IMR-90 (cell line): ENCODE results near the gene MAN2C1. TPM values are rescaled to one million over a fixed set of nuclear protein-coding genes. Genes with fewer than 3 reads are reported as not detected.

Experiments used
- ATAC-seq: fragments of 200-7000 bp; cut with Tn5 transposase; 2 replicates; pipeline ENCODE4 v1.9.1; 2020; ENCODE audit warnings: low read depth, mild to moderate bottlenecking, moderate library complexity
- BruUV-seq: library from RNA; stranded (reverse); fragments of 400-500 nt; replicated peaks from 2 replicates; lab custom pipeline; 2021; lab: Mats Ljungman, UMichigan
- CTCF ChIA-PET: fragments of 300-600 bp; formaldehyde crosslinking; extraction: SDS; loops from one replicate; lab custom pipeline; 2021; ENCODE audit warnings: antibody characterized with exemption; lab: Yijun Ruan, JAX
- POLR2A ChIA-PET: fragments of 300-600 bp; sonication (Branson Sonifier 250); formaldehyde crosslinking; loops from one replicate; lab custom pipeline; 2022; ENCODE audit warnings: antibody characterized with exemption; ENCODE audit not compliant: unreplicated experiment; lab: Charles Lee
- DNase-seq: peaks from one replicate; pipeline ENCODE4 v3.0.0; 2013
- H2AFZ ChIP-seq: replicated peaks from 2 replicates; pipeline ENCODE3; 2013; ENCODE audit warnings: low read length, mild to moderate bottlenecking; ENCODE audit not compliant: poor library complexity
- H2AK5ac ChIP-seq: 2 replicates; pipeline ENCODE4 v1.6.1; 2013; ENCODE audit warnings: low read depth, low read length, inconsistent platforms
- H2AK9ac ChIP-seq: replicated peaks from 2 replicates; pipeline ENCODE3; 2013; ENCODE audit warnings: mild to moderate bottlenecking, low read depth, low read length, moderate library complexity; ENCODE audit not compliant: poor library complexity
- H2BK120ac ChIP-seq: 2 replicates; pipeline ENCODE4 v1.6.1; 2013; ENCODE audit warnings: low read depth, low read length, inconsistent platforms
- H2BK15ac ChIP-seq: 3 replicates; pipeline ENCODE4 v1.6.1; 2013; ENCODE audit warnings: low read depth, low read length, inconsistent platforms
- H2BK20ac ChIP-seq: 2 replicates; pipeline ENCODE4 v1.6.1; 2013; ENCODE audit warnings: low read depth, mild to moderate bottlenecking, inconsistent platforms, low read length, moderate library complexity
- H2BK5ac ChIP-seq: 2 replicates; pipeline ENCODE4 v1.6.1; 2013; ENCODE audit warnings: mild to moderate bottlenecking, low read depth, low read length, inconsistent platforms; ENCODE audit not compliant: poor library complexity, severe bottlenecking
- H3K14ac ChIP-seq: replicated peaks from 2 replicates; pipeline ENCODE4 v1.6.1; 2013; ENCODE audit warnings: low read depth, low read length, inconsistent platforms
- H3K18ac ChIP-seq: 2 replicates; pipeline ENCODE4 v1.6.1; 2013; ENCODE audit warnings: low read depth, low read length, control low read depth
- H3K23ac ChIP-seq: 2 replicates; pipeline ENCODE4 v1.6.1; 2013; ENCODE audit warnings: low read depth, low read length, inconsistent platforms
- H3K27ac ChIP-seq: 2 replicates; pipeline ENCODE4 v1.5.1; 2013; ENCODE audit warnings: mild to moderate bottlenecking, control low read depth, low read length; ENCODE audit not compliant: insufficient read depth
- H3K27me3 ChIP-seq: 2 replicates; pipeline ENCODE4 v1.6.1; 2013; ENCODE audit warnings: low read length; ENCODE audit not compliant: control insufficient read depth, insufficient read depth
- H3K36me3 ChIP-seq: 2 replicates; pipeline ENCODE4 v1.6.1; 2013; ENCODE audit warnings: low read length, mixed read lengths; ENCODE audit not compliant: control insufficient read depth, insufficient read depth
- H3K4ac ChIP-seq: 2 replicates; pipeline ENCODE4 v1.6.1; 2013; ENCODE audit warnings: low read depth, low read length, inconsistent platforms
- H3K4me1 ChIP-seq: 2 replicates; pipeline ENCODE4 v1.6.1; 2013; ENCODE audit warnings: low read length, mixed read lengths; ENCODE audit not compliant: control insufficient read depth, insufficient read depth
- H3K4me2 ChIP-seq: 2 replicates; pipeline ENCODE4 v1.6.1; 2013; ENCODE audit warnings: low read depth, mild to moderate bottlenecking, control low read depth, low read length, moderate library complexity
- H3K4me3 ChIP-seq: 2 replicates; pipeline ENCODE4 v1.5.1; 2013; ENCODE audit warnings: low read depth, mild to moderate bottlenecking, control low read depth, low read length, moderate library complexity; ENCODE audit not compliant: insufficient read depth
- H3K56ac ChIP-seq: 2 replicates; pipeline ENCODE4 v1.6.1; 2013; ENCODE audit warnings: low read length, inconsistent platforms; ENCODE audit not compliant: insufficient read depth; ENCODE audit errors: extremely low read depth
- H3K79me1 ChIP-seq, 2 experiments: 2 replicates each; pipeline ENCODE4 v1.6.1; 2013; ENCODE audit warnings: low read length in 2 of 2, inconsistent platforms in 1 of 2, low read depth in 1 of 2
- H3K9ac ChIP-seq: 2 replicates; pipeline ENCODE4 v1.6.1; 2013; ENCODE audit warnings: low read depth, low read length, control low read depth
- H3K9me1 ChIP-seq: 2 replicates; pipeline ENCODE4 v1.6.1; 2013; ENCODE audit warnings: low read length, inconsistent platforms; ENCODE audit not compliant: insufficient read depth
- H3K9me3 ChIP-seq: 2 replicates; pipeline ENCODE4 v1.6.1; 2013; ENCODE audit warnings: low read length; ENCODE audit not compliant: control insufficient read depth, insufficient read depth
- H4K20me1 ChIP-seq: 2 replicates; pipeline ENCODE4 v1.6.1; 2013; ENCODE audit warnings: low read length, inconsistent platforms; ENCODE audit not compliant: insufficient read depth
- H4K5ac ChIP-seq: 2 replicates; pipeline ENCODE4 v1.6.1; 2013; ENCODE audit warnings: mild to moderate bottlenecking, low read depth, low read length, control low read depth
- H4K8ac ChIP-seq, 2 experiments: 2 replicates each; pipeline ENCODE4 v1.6.1; 2013; ENCODE audit warnings: low read depth in 2 of 2, low read length in 2 of 2, control low read depth in 1 of 2, inconsistent platforms in 1 of 2
- H4K91ac ChIP-seq: 2 replicates; pipeline ENCODE4 v1.6.1; 2013; ENCODE audit warnings: low read depth, low read length, inconsistent platforms; ENCODE audit not compliant: insufficient read depth
- BHLHE40 ChIP-seq: fragments of 150-350 bp; IDR thresholded peaks from 2 replicates; pipeline ENCODE4 v1.6.1; 2016; ENCODE audit warnings: mild to moderate bottlenecking, low read depth, low read length
- CEBPB ChIP-seq: IDR thresholded peaks from 2 replicates; pipeline ENCODE4 v1.6.1; 2012; ENCODE audit warnings: low read depth, low read length, improper control_type of control experiment
- CHD1 ChIP-seq: IDR thresholded peaks from 2 replicates; pipeline ENCODE4 v1.6.1; 2012; ENCODE audit warnings: low read depth, low read length, improper control_type of control experiment
- FOS ChIP-seq: fragments of 150-350 bp; IDR thresholded peaks from 2 replicates; pipeline ENCODE4 v1.6.1; 2016; ENCODE audit warnings: low read depth, low read length
- MAFK ChIP-seq: IDR thresholded peaks from 2 replicates; pipeline ENCODE4 v1.6.1; 2012; ENCODE audit warnings: low read depth, low read length, improper control_type of control experiment
- MAZ ChIP-seq: IDR thresholded peaks from 2 replicates; pipeline ENCODE4 v1.6.1; 2012; ENCODE audit warnings: low read depth, mild to moderate bottlenecking, low read length, improper control_type of control experiment, moderate library complexity, borderline replicate concordance
- MXI1 ChIP-seq: IDR thresholded peaks from 2 replicates; pipeline ENCODE4 v1.6.1; 2012; ENCODE audit warnings: low read depth, mild to moderate bottlenecking, low read length, moderate library complexity, borderline replicate concordance
- NFE2L2 ChIP-seq: fragments of 150-350 bp; IDR thresholded peaks from 2 replicates; pipeline ENCODE4 v1.6.1; 2016; ENCODE audit warnings: low read depth, mild to moderate bottlenecking, low read length
- POLR2A ChIP-seq: IDR thresholded peaks from 2 replicates; pipeline ENCODE4 v1.6.1; 2012; ENCODE audit warnings: mild to moderate bottlenecking, low read depth, low read length
- RAD21 ChIP-seq: IDR thresholded peaks from 2 replicates; pipeline ENCODE4 v1.6.1; 2012; ENCODE audit warnings: low read length, improper control_type of control experiment
- RCOR1 ChIP-seq: IDR thresholded peaks from 2 replicates; pipeline ENCODE4 v1.6.1; 2012; ENCODE audit warnings: mild to moderate bottlenecking, low read length, improper control_type of control experiment; ENCODE audit not compliant: insufficient replicate concordance
- RFX5 ChIP-seq: IDR thresholded peaks from 2 replicates; pipeline ENCODE4 v1.8.0; 2012; ENCODE audit warnings: low read depth, mild to moderate bottlenecking, low read length, moderate library complexity
- SMC3 ChIP-seq: fragments of 150-350 bp; IDR thresholded peaks from 2 replicates; pipeline ENCODE4 v1.6.1; 2016; ENCODE audit warnings: low read depth, mild to moderate bottlenecking, antibody characterized with exemption, low read length, moderate library complexity
- WGBS, 2 experiments: methylation state at CpG; one replicate each; pipeline versions ENCODE4 v1.1.5 to v1.1.7; 2013; ENCODE audit warnings: missing lambda C conversion rate in 2 of 2; ENCODE audit not compliant: insufficient read length in 1 of 2; ENCODE audit errors: extremely low coverage in 2 of 2; 5-methylcytosine and 5-hydroxymethylcytosine counted together
- dilution Hi-C: fragments of 300-500 bp; cut with HindIII; formaldehyde crosslinking; loops from one replicate; pipeline ENCODE4 v1.14.3; 2018; ENCODE audit warnings: low sequenced_read_pairs; ENCODE audit not compliant: unreplicated experiment
- in situ Hi-C: fragments of 300-500 bp; cut with MboI; formaldehyde crosslinking; loops from 3 replicates; pipeline ENCODE4 v1.14.3; 2019; ENCODE audit warnings: low sequenced_read_pairs, inconsistent platforms, mixed read lengths
- intact Hi-C: fragments of 100-400 bp; cut with micrococcal nuclease; formaldehyde crosslinking; loops from 2 replicates; pipeline ENCODE4 v1.10.0; 2022
- polyA plus RNA-seq, 3 experiments: library from polyadenylated mRNA; depleted of rRNA; stranded (reverse); fragments of >200 nt; gene quantifications; 2 replicates each; pipeline ENCODE4 v1.2.3, GENCODE V29; 2012; ENCODE audit warnings: low replicate concordance in 1 of 3
- total RNA-seq: library from RNA; depleted of rRNA; stranded (reverse); fragments of >200 nt; gene quantifications from 2 replicates; pipeline ENCODE4 v1.2.3, GENCODE V29; 2012
- TF ChIP-seq, protein P1 (sequence below): conservative IDR thresholded peaks from 2 replicates; pipeline ENCODE4 v1.5.1; 2012; ENCODE audit warnings: mild to moderate bottlenecking, low read depth, low read length, improper control_type of control experiment
- TF ChIP-seq, protein P2 (sequence below): fragments of 150-350 bp; IDR thresholded peaks from 2 replicates; pipeline ENCODE4 v1.6.1; 2016; ENCODE audit warnings: low read depth, mild to moderate bottlenecking, low read length, moderate library complexity, borderline replicate concordance
- TF ChIP-seq, protein P3 (sequence below): fragments of 150-350 bp; IDR thresholded peaks from 2 replicates; pipeline ENCODE4 v1.6.1; 2017; ENCODE audit warnings: mild to moderate bottlenecking, antibody characterized with exemption, low read length, low read depth

Gene MAN2C1
- total and polyA plus RNA-seq, 2 of the 4 experiments (the other 2 are of a cell fraction): 34.8 to 153 TPM

DNA sequence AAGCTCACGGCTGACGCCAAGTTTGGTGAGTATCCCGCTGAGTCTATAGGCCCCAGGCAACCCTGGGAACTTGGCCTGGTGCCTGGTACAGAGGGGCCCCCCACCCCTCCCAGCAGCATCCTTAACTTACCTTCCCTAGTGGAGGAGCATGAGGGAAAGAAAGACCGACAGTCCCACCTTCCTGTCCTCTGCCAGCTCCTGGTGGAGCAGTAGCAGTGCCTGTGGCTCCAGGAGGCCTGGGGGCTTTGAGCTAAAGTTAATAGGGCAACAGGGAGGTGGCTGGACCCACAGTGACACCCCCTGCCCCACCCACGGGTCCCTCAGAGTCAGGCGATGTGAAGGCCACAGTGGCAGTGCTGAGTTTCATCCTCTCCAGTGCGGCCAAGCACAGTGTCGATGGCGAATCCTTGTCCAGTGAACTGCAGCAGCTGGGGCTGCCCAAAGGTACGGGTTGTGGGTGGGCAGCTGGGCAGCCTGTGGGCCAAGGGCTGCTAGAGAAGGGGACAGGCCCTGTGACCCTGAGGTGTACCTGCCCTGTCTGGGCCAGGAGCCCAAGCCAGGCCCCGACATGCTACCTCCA, 29.7 kb downstream of the MAN2C1 start:
- H2AK5ac ChIP-seq: no peak overlapping the region
- H2AK9ac ChIP-seq: no peak overlapping the region
- H3K56ac ChIP-seq: no peak overlapping the region
- H3K9me1 ChIP-seq: peaks cover 7% of the 10 kb centered on the region
- H3K18ac ChIP-seq: no peak overlapping the region
- no peaks in the 10 kb centered on the region for H4K20me1 ChIP-seq
- CTCF ChIA-PET: no interaction called here
- H2AFZ ChIP-seq: no peak overlapping the region
- no peak overlapping the region for H3K9ac ChIP-seq
- H3K27me3 ChIP-seq: no peaks in the 10 kb centered on the region
- H2BK15ac ChIP-seq: no peak overlapping the region
- H2BK20ac ChIP-seq: no peak overlapping the region
- POLR2A ChIA-PET: no interaction called here
- no peak for DNase-seq
- no peak overlapping the region for H3K14ac ChIP-seq
- in situ Hi-C loops: no loop called here
- no peak overlapping the region for H3K23ac ChIP-seq
- H3K36me3 ChIP-seq: peaks cover 16% of the 10 kb centered on the region
- no peak for ATAC-seq
- H4K91ac ChIP-seq: no peak overlapping the region
- H3K4me3 ChIP-seq: no peak overlapping the region
- WGBS, 2 experiments: 100% methylated on average over 3 of the region's 11 CpGs; no CpG with 5 or more reads in 1 of the 2 experiments
- H3K4ac ChIP-seq: no peak overlapping the region
- H2BK120ac ChIP-seq: no peak overlapping the region
- dilution Hi-C loops: no loop called here
- no peak overlapping the region for H2BK5ac ChIP-seq
- intact Hi-C loops: no loop called here
- H3K4me1 ChIP-seq: peaks cover 9% of the 10 kb centered on the region; the same call in 1 of the 2 replicates
- no peak overlapping the region for H4K5ac ChIP-seq
- BruUV-seq: no TSS peak
- no peak overlapping the region for H3K27ac ChIP-seq
- TF ChIP-seq MAZ (no peak), SMC3 (no peak), RAD21 (no peak), RCOR1 (no peak), RFX5 (no peak), MAFK (no peak), FOS (no peak), CHD1 (no peak), BHLHE40 (no peak), CEBPB (no peak), POLR2A (no peak), NFE2L2 (no peak), MXI1 (no peak)
- TF ChIP-seq, protein P1, sequence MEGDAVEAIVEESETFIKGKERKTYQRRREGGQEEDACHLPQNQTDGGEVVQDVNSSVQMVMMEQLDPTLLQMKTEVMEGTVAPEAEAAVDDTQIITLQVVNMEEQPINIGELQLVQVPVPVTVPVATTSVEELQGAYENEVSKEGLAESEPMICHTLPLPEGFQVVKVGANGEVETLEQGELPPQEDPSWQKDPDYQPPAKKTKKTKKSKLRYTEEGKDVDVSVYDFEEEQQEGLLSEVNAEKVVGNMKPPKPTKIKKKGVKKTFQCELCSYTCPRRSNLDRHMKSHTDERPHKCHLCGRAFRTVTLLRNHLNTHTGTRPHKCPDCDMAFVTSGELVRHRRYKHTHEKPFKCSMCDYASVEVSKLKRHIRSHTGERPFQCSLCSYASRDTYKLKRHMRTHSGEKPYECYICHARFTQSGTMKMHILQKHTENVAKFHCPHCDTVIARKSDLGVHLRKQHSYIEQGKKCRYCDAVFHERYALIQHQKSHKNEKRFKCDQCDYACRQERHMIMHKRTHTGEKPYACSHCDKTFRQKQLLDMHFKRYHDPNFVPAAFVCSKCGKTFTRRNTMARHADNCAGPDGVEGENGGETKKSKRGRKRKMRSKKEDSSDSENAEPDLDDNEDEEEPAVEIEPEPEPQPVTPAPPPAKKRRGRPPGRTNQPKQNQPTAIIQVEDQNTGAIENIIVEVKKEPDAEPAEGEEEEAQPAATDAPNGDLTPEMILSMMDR: no peak
- TF ChIP-seq, protein P2, sequence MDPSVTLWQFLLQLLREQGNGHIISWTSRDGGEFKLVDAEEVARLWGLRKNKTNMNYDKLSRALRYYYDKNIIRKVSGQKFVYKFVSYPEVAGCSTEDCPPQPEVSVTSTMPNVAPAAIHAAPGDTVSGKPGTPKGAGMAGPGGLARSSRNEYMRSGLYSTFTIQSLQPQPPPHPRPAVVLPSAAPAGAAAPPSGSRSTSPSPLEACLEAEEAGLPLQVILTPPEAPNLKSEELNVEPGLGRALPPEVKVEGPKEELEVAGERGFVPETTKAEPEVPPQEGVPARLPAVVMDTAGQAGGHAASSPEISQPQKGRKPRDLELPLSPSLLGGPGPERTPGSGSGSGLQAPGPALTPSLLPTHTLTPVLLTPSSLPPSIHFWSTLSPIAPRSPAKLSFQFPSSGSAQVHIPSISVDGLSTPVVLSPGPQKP: no peak
- TF ChIP-seq, protein P3, sequence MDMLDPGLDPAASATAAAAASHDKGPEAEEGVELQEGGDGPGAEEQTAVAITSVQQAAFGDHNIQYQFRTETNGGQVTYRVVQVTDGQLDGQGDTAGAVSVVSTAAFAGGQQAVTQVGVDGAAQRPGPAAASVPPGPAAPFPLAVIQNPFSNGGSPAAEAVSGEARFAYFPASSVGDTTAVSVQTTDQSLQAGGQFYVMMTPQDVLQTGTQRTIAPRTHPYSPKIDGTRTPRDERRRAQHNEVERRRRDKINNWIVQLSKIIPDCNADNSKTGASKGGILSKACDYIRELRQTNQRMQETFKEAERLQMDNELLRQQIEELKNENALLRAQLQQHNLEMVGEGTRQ: no peak
- H3K9me3 ChIP-seq: no peaks in the 10 kb centered on the region
- no peak overlapping the region for H3K4me2 ChIP-seq
- peaks cover 8 to 17% of the 10 kb centered on the region in 2 experiments for H3K79me1 ChIP-seq
- H4K8ac ChIP-seq: no peak overlapping the region
